ENCODE measurements around the gene NBEAL2. TPM values are rescaled to one million over a fixed set of nuclear protein-coding genes. Genes with fewer than 3 reads are reported as not detected.

The NBEAL2 gene
- total and polyA plus RNA-seq, 10 of the 15 experiments (the other 5 are each of a cell fraction or from before 2014, with no cell fraction given), result 0.07 to 127 (median 29.4) TPM

DNA sequence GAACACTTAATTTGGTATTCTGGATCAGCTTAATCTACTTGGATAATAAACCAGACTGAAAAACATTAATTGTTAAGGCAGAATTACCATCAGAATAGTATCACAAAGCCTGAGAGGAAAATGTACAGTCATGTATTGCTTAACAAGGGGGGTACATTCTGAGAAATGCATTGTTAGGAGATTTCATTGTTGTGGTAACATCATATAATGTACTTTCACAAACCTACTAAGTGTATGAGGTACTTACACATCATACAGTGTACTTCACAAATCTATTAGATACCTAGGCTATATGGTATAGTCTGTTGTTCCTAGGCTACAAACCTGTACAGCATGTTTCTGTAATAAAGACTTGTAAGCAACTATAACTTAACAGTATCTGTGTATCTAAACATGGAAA, 68.2 kb downstream of the NBEAL2 start:
- no peak overlapping the region for H3K27ac ChIP-seq (ENCODE audit: control insufficient read depth, insufficient read depth)
- H2AFZ ChIP-seq (ENCODE audit: control insufficient read depth, low read depth, low read length), result no peak overlapping the region
- H3K4me3 ChIP-seq, result no peak overlapping the region
- H3K36me3 ChIP-seq (ENCODE audit: control insufficient read depth in 2 of 2, insufficient read depth in 2 of 2, low read length in 1 of 2), result peaks cover 0 to 4% of the 10 kb centered on the region in 2 experiments; a peak in 3 of 4 replicates
- H4K20me1 ChIP-seq (ENCODE audit: control insufficient read depth, insufficient read depth), result no peaks in the 10 kb centered on the region
- in situ Hi-C loops (cut with MboI), result no loop called here
- ATAC-seq (peak; percentile 54), FAIRE-seq (no peak), DNase-seq (ENCODE audit: low read depth, low spot score) (no peak)
- ChIA-PET POLR2A (no interaction called here), SMC1A (ENCODE audit: uncharacterized antibody, unreplicated experiment) (interaction anchor here (1.6 kb wide), 1 partner anchor 12 kb away, joined by 6 read pairs; no protein-coding TSS in a partner anchor), RAD21 (ENCODE audit: unreplicated experiment) (no interaction called here), CTCF (interaction anchor here (2.1 kb wide), 1 partner anchor 13 kb away, joined by 4 read pairs; no protein-coding TSS in a partner anchor)
- H3K9ac ChIP-seq (ENCODE audit: control insufficient read depth, insufficient read depth, low read length), result no peak overlapping the region
- no peak overlapping the region for H3K4me2 ChIP-seq (ENCODE audit: control insufficient read depth, insufficient read depth)
- no TSS peak for BruUV-seq (replicated peaks)
- intact Hi-C loops (cut with micrococcal nuclease; ENCODE audit: unreplicated experiment), result loop anchor here (10.0 kb wide), 1 partner anchor 277 kb away; no protein-coding TSS in a partner anchor
- TF ChIP-seq ZNF384 (IDR thresholded peaks at IDR 0.05; ENCODE audit: borderline replicate concordance, low read depth, low read length) (no peak), SP1 (IDR thresholded peaks at IDR 0.05; ENCODE audit: low read depth, low read length) (no peak), STAT1 (conservative IDR thresholded peaks at IDR 0.05) (no peak), YBX1 (IDR thresholded peaks at IDR 0.05) (no peak), TARDBP (IDR thresholded peaks at IDR 0.05; ENCODE audit: borderline replicate concordance) (no peak), NFYA (IDR thresholded peaks at IDR 0.05; ENCODE audit: borderline replicate concordance, low read depth, low read length) (no peak), SMAD5 (IDR thresholded peaks at IDR 0.05; ENCODE audit: low read depth) (no peak), POLR2AphosphoS5 (IDR thresholded peaks at IDR 0.05; ENCODE audit: low read length) (no peak), SREBF2 (IDR thresholded peaks at IDR 0.05; ENCODE audit: low read length) (no peak), RAD21 (IDR thresholded peaks at IDR 0.05; ENCODE audit: insufficient read depth, low read depth, low read length) (no peak), JUND (IDR thresholded peaks at IDR 0.05; ENCODE audit: low read depth, low read length) (no peak), NFYB (IDR thresholded peaks at IDR 0.05; ENCODE audit: insufficient read depth, low read depth, low read length) (no peak), BRCA1 (IDR thresholded peaks at IDR 0.05; ENCODE audit: low read depth, low read length) (no peak), SMC3 (IDR thresholded peaks at IDR 0.05; ENCODE audit: borderline replicate concordance, low read length) (no peak)
- TF ChIP-seq, protein P1, sequence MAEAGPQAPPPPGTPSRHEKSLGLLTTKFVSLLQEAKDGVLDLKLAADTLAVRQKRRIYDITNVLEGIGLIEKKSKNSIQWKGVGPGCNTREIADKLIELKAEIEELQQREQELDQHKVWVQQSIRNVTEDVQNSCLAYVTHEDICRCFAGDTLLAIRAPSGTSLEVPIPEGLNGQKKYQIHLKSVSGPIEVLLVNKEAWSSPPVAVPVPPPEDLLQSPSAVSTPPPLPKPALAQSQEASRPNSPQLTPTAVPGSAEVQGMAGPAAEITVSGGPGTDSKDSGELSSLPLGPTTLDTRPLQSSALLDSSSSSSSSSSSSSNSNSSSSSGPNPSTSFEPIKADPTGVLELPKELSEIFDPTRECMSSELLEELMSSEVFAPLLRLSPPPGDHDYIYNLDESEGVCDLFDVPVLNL (IDR thresholded peaks at IDR 0.05; ENCODE audit: low read depth, low read length), result no peak
- TF ChIP-seq, protein P2, sequence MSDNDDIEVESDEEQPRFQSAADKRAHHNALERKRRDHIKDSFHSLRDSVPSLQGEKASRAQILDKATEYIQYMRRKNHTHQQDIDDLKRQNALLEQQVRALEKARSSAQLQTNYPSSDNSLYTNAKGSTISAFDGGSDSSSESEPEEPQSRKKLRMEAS (IDR thresholded peaks at IDR 0.05; ENCODE audit: low read depth, low read length), result no peak
- TF ChIP-seq, protein P3, sequence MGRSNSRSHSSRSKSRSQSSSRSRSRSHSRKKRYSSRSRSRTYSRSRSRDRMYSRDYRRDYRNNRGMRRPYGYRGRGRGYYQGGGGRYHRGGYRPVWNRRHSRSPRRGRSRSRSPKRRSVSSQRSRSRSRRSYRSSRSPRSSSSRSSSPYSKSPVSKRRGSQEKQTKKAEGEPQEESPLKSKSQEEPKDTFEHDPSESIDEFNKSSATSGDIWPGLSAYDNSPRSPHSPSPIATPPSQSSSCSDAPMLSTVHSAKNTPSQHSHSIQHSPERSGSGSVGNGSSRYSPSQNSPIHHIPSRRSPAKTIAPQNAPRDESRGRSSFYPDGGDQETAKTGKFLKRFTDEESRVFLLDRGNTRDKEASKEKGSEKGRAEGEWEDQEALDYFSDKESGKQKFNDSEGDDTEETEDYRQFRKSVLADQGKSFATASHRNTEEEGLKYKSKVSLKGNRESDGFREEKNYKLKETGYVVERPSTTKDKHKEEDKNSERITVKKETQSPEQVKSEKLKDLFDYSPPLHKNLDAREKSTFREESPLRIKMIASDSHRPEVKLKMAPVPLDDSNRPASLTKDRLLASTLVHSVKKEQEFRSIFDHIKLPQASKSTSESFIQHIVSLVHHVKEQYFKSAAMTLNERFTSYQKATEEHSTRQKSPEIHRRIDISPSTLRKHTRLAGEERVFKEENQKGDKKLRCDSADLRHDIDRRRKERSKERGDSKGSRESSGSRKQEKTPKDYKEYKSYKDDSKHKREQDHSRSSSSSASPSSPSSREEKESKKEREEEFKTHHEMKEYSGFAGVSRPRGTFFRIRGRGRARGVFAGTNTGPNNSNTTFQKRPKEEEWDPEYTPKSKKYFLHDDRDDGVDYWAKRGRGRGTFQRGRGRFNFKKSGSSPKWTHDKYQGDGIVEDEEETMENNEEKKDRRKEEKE (IDR thresholded peaks at IDR 0.05), result no peak
- TF ChIP-seq, protein P4, sequence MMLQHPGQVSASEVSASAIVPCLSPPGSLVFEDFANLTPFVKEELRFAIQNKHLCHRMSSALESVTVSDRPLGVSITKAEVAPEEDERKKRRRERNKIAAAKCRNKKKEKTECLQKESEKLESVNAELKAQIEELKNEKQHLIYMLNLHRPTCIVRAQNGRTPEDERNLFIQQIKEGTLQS (IDR thresholded peaks at IDR 0.05; ENCODE audit: borderline replicate concordance, extremely low read depth, low read depth, low read length), result no peak
- TF ChIP-seq, protein P5, sequence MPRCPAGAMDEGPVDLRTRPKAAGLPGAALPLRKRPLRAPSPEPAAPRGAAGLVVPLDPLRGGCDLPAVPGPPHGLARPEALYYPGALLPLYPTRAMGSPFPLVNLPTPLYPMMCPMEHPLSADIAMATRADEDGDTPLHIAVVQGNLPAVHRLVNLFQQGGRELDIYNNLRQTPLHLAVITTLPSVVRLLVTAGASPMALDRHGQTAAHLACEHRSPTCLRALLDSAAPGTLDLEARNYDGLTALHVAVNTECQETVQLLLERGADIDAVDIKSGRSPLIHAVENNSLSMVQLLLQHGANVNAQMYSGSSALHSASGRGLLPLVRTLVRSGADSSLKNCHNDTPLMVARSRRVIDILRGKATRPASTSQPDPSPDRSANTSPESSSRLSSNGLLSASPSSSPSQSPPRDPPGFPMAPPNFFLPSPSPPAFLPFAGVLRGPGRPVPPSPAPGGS (IDR thresholded peaks at IDR 0.05; ENCODE audit: borderline replicate concordance, insufficient read depth, low read depth, low read length, poor library complexity, severe bottlenecking), result no peak
- no peaks in the 10 kb centered on the region for H3K27me3 ChIP-seq (replicated peaks in 1 of 2; ENCODE audit: control insufficient read depth in 2 of 2, insufficient read depth in 2 of 2, low read length in 1 of 2)
- no peaks in the 10 kb centered on the region for H3K4me1 ChIP-seq (ENCODE audit: control insufficient read depth, insufficient read depth, low read length)
- no peaks in the 10 kb centered on the region for H3K79me2 ChIP-seq (ENCODE audit: control insufficient read depth, insufficient read depth, low read length)
- H3K9me3 ChIP-seq (replicated peaks; ENCODE audit: control insufficient read depth, insufficient read depth, low read length), result no peaks in the 10 kb centered on the region

All from GM12878 (cell line).